HL-60 (cell line): ENCODE data around the gene NF1.
"Not testable (repeated sequence)": the region's sequence is repeated elsewhere in the genome, so short reads cannot be mapped to it uniquely, and the experiment has no call there.

ENCODE experiments used
- DNase-seq, 2 experiments: peaks; one replicate each; pipeline ENCODE4 v3.0.0-alpha.2; 2010 to 2020; ENCODE audit warnings: low read depth in 1 of 2, low spot score in 1 of 2
- H3K27ac ChIP-seq: fragments of 250-450 bp; sonication (Bioruptor Pico); replicated peaks from 2 replicates; pipeline ENCODE4 v1.5.1; 2020; ENCODE audit warnings: mild to moderate bottlenecking, moderate library complexity
- H3K27me3 ChIP-seq: fragments of 250-450 bp; sonication (Bioruptor Pico); 2 replicates; pipeline ENCODE4 v1.5.1; 2021; ENCODE audit warnings: mild to moderate bottlenecking, moderate library complexity; ENCODE audit not compliant: insufficient read depth, poor library complexity, severe bottlenecking
- H3K4me3 ChIP-seq: replicated peaks from 2 replicates; pipeline ENCODE4 v1.5.1; 2011; ENCODE audit warnings: mild to moderate bottlenecking, control low read depth, low read length; ENCODE audit not compliant: insufficient read depth
- GABPA ChIP-seq: IDR thresholded peaks from 2 replicates; pipeline ENCODE4 v1.6.1; 2012; ENCODE audit warnings: low read depth
- POLR2AphosphoS5 ChIP-seq: IDR thresholded peaks from 2 replicates; pipeline ENCODE4 v1.6.1; 2012; ENCODE audit warnings: low read depth
- SPI1 ChIP-seq: IDR thresholded peaks from 2 replicates; pipeline ENCODE4 v1.6.1; 2012; ENCODE audit warnings: low read depth, mild to moderate bottlenecking, borderline replicate concordance
- TF ChIP-seq, protein P1 (sequence below): IDR thresholded peaks from one replicate; pipeline ENCODE4 v1.5.1; 2011; ENCODE audit warnings: low read length, control low read depth, inconsistent platforms; ENCODE audit not compliant: insufficient read depth
- TF ChIP-seq, protein P2 (sequence below): IDR thresholded peaks from 2 replicates; pipeline ENCODE4 v1.6.1; 2012; ENCODE audit warnings: low read depth; ENCODE audit not compliant: insufficient replicate concordance

Gene NF1

DNA sequence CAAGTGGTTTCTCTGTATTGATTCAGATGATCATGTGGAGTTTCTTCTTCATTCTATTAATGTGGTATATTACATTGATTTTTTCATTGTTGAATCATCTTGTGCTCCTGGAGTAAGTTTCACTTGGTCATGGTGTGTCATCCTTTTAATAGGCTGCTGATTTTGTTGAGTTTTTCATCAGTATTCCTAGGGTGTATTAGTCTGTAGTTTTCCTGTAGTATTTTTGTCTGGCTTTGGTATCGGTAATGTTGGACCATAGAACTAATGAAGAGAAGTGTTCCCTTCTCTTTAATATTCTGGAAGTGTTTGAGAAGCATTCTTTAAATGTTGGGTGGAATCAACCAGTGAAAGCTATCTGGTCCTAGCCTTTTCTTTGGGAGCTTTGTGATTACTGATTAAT is 103.2 kb downstream of the NF1 start:
- Histone ChIP-seq H3K4me3 (no peak overlapping the region), H3K27me3 (no peaks in the 10 kb centered on the region), H3K27ac (no peak overlapping the region)
- no peak for DNase-seq
- TF ChIP-seq SPI1, result no peak

DNA sequence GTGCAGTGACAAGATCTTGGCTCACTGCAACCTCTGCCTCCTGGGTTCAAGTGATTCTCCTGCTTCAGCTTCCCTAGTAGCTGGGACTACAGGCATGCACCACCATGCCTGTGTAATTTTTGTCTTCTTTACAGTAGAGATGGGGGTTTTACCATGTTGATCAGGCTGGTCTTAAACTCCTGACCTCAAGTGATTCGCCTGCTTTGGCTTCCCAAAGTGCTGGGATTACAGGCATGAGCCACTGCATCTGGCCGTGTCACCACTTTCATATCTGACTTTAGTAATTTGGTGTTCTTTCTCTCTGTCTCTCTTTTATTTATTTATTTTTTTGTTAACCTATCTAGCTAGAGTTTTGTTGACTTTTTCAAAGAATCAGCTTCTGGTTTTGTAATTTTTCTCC is 103.9 kb downstream of the NF1 start:
- not testable (repeated sequence) for DNase-seq, H3K27ac ChIP-seq, H3K27me3 ChIP-seq, H3K4me3 ChIP-seq

DNA sequence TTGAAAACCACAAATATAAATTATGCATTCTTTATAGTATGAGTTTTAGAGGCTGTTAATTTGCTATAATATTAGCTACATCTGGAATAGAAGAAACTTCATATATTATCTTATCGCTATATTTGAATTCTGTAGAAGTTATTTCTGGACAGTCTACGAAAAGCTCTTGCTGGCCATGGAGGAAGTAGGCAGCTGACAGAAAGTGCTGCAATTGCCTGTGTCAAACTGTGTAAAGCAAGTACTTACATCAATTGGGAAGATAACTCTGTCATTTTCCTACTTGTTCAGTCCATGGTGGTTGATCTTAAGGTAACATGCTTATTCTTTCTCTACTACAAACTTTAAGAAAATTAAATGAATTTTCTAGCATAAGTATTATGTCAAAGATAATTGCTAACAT is 105.5 kb downstream of the NF1 start:
- DNase-seq, result no peak
- H3K27ac ChIP-seq, result no peak overlapping the region
- no peak overlapping the region for H3K4me3 ChIP-seq
- H3K27me3 ChIP-seq, result no peaks in the 10 kb centered on the region
- TF ChIP-seq POLR2AphosphoS5, result no peak
- TF ChIP-seq, protein P1, sequence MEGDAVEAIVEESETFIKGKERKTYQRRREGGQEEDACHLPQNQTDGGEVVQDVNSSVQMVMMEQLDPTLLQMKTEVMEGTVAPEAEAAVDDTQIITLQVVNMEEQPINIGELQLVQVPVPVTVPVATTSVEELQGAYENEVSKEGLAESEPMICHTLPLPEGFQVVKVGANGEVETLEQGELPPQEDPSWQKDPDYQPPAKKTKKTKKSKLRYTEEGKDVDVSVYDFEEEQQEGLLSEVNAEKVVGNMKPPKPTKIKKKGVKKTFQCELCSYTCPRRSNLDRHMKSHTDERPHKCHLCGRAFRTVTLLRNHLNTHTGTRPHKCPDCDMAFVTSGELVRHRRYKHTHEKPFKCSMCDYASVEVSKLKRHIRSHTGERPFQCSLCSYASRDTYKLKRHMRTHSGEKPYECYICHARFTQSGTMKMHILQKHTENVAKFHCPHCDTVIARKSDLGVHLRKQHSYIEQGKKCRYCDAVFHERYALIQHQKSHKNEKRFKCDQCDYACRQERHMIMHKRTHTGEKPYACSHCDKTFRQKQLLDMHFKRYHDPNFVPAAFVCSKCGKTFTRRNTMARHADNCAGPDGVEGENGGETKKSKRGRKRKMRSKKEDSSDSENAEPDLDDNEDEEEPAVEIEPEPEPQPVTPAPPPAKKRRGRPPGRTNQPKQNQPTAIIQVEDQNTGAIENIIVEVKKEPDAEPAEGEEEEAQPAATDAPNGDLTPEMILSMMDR, result no peak
- no peak for TF ChIP-seq SPI1

DNA sequence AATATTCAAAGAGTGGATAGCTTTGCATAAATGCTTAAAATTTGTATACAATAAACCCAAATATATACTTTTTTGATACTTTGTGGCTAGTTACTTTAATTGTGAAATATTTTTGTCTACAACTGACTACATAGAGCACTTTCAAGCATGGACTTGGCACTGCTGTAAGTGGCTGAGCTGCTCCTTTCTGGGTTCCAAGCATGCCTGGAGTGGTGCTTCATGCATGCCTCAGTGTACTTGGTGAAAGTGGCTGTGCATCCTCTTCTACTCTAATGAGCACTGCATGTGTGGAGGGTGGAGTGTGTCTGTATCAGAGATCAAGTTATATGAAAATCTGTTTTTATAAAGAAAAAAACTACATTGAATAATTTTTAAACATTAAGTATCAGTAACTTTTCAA is 108.2 kb downstream of the NF1 start:
- TF ChIP-seq, protein P1, result no peak
- TF ChIP-seq POLR2AphosphoS5, result no peak
- TF ChIP-seq GABPA, result no peak
- TF ChIP-seq, protein P2, sequence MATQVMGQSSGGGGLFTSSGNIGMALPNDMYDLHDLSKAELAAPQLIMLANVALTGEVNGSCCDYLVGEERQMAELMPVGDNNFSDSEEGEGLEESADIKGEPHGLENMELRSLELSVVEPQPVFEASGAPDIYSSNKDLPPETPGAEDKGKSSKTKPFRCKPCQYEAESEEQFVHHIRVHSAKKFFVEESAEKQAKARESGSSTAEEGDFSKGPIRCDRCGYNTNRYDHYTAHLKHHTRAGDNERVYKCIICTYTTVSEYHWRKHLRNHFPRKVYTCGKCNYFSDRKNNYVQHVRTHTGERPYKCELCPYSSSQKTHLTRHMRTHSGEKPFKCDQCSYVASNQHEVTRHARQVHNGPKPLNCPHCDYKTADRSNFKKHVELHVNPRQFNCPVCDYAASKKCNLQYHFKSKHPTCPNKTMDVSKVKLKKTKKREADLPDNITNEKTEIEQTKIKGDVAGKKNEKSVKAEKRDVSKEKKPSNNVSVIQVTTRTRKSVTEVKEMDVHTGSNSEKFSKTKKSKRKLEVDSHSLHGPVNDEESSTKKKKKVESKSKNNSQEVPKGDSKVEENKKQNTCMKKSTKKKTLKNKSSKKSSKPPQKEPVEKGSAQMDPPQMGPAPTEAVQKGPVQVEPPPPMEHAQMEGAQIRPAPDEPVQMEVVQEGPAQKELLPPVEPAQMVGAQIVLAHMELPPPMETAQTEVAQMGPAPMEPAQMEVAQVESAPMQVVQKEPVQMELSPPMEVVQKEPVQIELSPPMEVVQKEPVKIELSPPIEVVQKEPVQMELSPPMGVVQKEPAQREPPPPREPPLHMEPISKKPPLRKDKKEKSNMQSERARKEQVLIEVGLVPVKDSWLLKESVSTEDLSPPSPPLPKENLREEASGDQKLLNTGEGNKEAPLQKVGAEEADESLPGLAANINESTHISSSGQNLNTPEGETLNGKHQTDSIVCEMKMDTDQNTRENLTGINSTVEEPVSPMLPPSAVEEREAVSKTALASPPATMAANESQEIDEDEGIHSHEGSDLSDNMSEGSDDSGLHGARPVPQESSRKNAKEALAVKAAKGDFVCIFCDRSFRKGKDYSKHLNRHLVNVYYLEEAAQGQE, result no peak
- TF ChIP-seq SPI1, result no peak
- DNase-seq, result no peak

DNA sequence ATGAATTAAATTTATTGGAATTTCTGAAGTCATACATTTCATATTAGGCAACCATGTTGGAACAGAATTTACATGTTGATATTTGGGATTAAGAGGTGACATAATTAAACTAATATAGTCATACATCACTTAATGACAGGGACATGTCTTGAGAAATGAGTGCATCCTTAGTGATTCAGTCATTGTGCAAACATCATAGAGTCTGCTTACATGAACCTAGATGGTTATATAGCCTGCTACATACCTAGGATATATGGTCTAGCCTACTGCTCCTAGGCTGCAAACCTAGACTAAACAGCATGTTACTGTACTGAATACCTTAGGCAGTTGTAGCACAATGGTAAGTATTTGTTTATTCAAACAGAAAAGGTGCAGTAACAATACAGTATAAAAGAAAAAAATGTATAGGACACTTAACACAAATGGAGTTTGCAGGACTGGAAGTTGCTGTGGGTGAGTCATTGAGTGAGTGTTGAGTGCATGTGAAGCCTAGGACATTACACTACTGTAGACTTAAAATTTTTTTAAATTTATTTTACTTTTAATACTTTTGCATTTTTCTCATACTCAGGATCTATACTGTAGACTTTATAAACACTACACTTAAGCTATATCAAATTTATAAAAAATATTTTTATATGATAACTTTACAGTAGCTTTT is 116.7 kb downstream of the NF1 start:
- H3K27me3 ChIP-seq, result no peaks in the 10 kb centered on the region
- no peak for DNase-seq
- TF ChIP-seq, protein P2, result no peak
- TF ChIP-seq GABPA (no peak), POLR2AphosphoS5 (no peak), SPI1 (no peak)
- TF ChIP-seq, protein P1, result no peak
- no peak overlapping the region for H3K4me3 ChIP-seq
- H3K27ac ChIP-seq, result no peak overlapping the region

More for the DNA sequence above, 108.2 kb downstream of the NF1 start:
- Histone ChIP-seq H3K4me3 (no peak overlapping the region), H3K27me3 (no peaks in the 10 kb centered on the region), H3K27ac (no peak overlapping the region)
